H9 (cell line): ENCODE data around the gene FAM20A. TPM values are rescaled to one million over a fixed set of nuclear protein-coding genes. Genes with fewer than 3 reads are reported as not detected.

Experiments used
- DNase-seq: peaks from one replicate; pipeline ENCODE4 v3.0.0-alpha.2; 2017
- H2AFZ ChIP-seq: one replicate; pipeline ENCODE4 v1.6.1; 2013; ENCODE audit warnings: mild to moderate bottlenecking, low read length, control low read depth, moderate library complexity
- H2AK5ac ChIP-seq: 2 replicates; pipeline ENCODE4 v1.6.1; 2013; ENCODE audit warnings: low read length, control low read depth, mixed read lengths; ENCODE audit not compliant: insufficient read length
- H2BK120ac ChIP-seq: one replicate; pipeline ENCODE4 v1.6.1; 2013; ENCODE audit warnings: low read depth, mild to moderate bottlenecking, low read length, control low read depth, inconsistent platforms; ENCODE audit not compliant: poor library complexity, severe bottlenecking
- H2BK12ac ChIP-seq: 2 replicates; pipeline ENCODE4 v1.6.1; 2013; ENCODE audit warnings: low read length, control low read depth, mixed read lengths, low read depth; ENCODE audit not compliant: insufficient read length
- H2BK15ac ChIP-seq: 2 replicates; pipeline ENCODE4 v1.6.1; 2013; ENCODE audit warnings: low read depth, low read length, control low read depth
- H2BK20ac ChIP-seq: one replicate; pipeline ENCODE4 v1.6.1; 2013; ENCODE audit warnings: low read depth, mild to moderate bottlenecking, low read length, control low read depth, inconsistent platforms; ENCODE audit not compliant: poor library complexity, severe bottlenecking
- H2BK5ac ChIP-seq: 2 replicates; pipeline ENCODE4 v1.6.1; 2013; ENCODE audit warnings: low read length, control low read depth, mixed read lengths; ENCODE audit not compliant: insufficient read length
- H3K14ac ChIP-seq: 2 replicates; pipeline ENCODE4 v1.6.1; 2013; ENCODE audit warnings: low read length, control low read depth; ENCODE audit not compliant: insufficient read depth
- H3K18ac ChIP-seq: 2 replicates; pipeline ENCODE4 v1.6.1; 2013; ENCODE audit warnings: low read depth, mild to moderate bottlenecking, mixed read lengths, low read length, control low read depth; ENCODE audit not compliant: insufficient read length
- H3K23ac ChIP-seq: 2 replicates; pipeline ENCODE4 v1.6.1; 2013; ENCODE audit warnings: low read length, control low read depth, mixed read lengths, low read depth; ENCODE audit not compliant: insufficient read length
- H3K23me2 ChIP-seq: 2 replicates; pipeline ENCODE4 v1.6.1; 2013; ENCODE audit warnings: low read depth, mild to moderate bottlenecking, mixed read lengths, low read length, control low read depth; ENCODE audit not compliant: insufficient read length, poor library complexity, severe bottlenecking
- H3K27ac ChIP-seq: 2 replicates; pipeline ENCODE4 v1.5.1; 2013; ENCODE audit warnings: low read length, control low read depth, mixed read lengths, low read depth; ENCODE audit not compliant: insufficient read length
- H3K27me3 ChIP-seq: 2 replicates; pipeline ENCODE4 v1.6.1; 2013; ENCODE audit warnings: low read length, control low read depth, inconsistent platforms; ENCODE audit not compliant: insufficient read depth
- H3K4ac ChIP-seq: 2 replicates; pipeline ENCODE4 v1.6.1; 2013; ENCODE audit warnings: low read depth, mild to moderate bottlenecking, control low read depth, inconsistent platforms, low read length, moderate library complexity
- H3K4me1 ChIP-seq: 2 replicates; pipeline ENCODE4 v1.6.1; 2013; ENCODE audit warnings: low read length, control low read depth, inconsistent platforms; ENCODE audit not compliant: insufficient read depth
- H3K4me2 ChIP-seq: 2 replicates; pipeline ENCODE4 v1.6.1; 2013; ENCODE audit warnings: low read length, control low read depth, mixed read lengths; ENCODE audit not compliant: insufficient read length, insufficient read depth
- H3K56ac ChIP-seq: 2 replicates; pipeline ENCODE4 v1.6.1; 2013; ENCODE audit warnings: low read depth, mild to moderate bottlenecking, mixed read lengths, low read length, control low read depth; ENCODE audit not compliant: insufficient read length
- H3K79me1 ChIP-seq: 2 replicates; pipeline ENCODE4 v1.6.1; 2013; ENCODE audit warnings: low read depth, mild to moderate bottlenecking, moderate library complexity, low read length, control low read depth, inconsistent platforms; ENCODE audit not compliant: insufficient read depth, poor library complexity, severe bottlenecking
- H3K79me2 ChIP-seq: 2 replicates; pipeline ENCODE4 v1.6.1; 2013; ENCODE audit warnings: low read length, control low read depth, inconsistent platforms; ENCODE audit not compliant: insufficient read depth
- H3K9ac ChIP-seq: 2 replicates; pipeline ENCODE4 v1.6.1; 2013; ENCODE audit warnings: low read length, control low read depth, mixed read lengths; ENCODE audit not compliant: insufficient read length; ENCODE audit errors: extremely low read depth
- H3K9me3 ChIP-seq: one replicate; pipeline ENCODE4 v1.6.1; 2013; ENCODE audit warnings: low read depth, low read length, inconsistent platforms; ENCODE audit not compliant: control insufficient read depth
- H3T11ph ChIP-seq: one replicate; pipeline ENCODE4 v1.6.1; 2013; ENCODE audit warnings: mild to moderate bottlenecking, low read length, control low read depth, inconsistent platforms
- H4K20me1 ChIP-seq: one replicate; pipeline ENCODE4 v1.6.1; 2013; ENCODE audit not compliant: control insufficient read depth, insufficient read length, insufficient read depth
- H4K5ac ChIP-seq: 2 replicates; pipeline ENCODE4 v1.6.1; 2013; ENCODE audit warnings: low read depth, mild to moderate bottlenecking, mixed read lengths, low read length, control low read depth; ENCODE audit not compliant: insufficient read length
- H4K8ac ChIP-seq: replicated peaks from 2 replicates; pipeline ENCODE4 v1.6.1; 2013; ENCODE audit warnings: low read length, control low read depth, mixed read lengths, low read depth; ENCODE audit not compliant: insufficient read length
- H4K91ac ChIP-seq: 2 replicates; pipeline ENCODE4 v1.6.1; 2013; ENCODE audit warnings: low read depth, mild to moderate bottlenecking, moderate library complexity, mixed read lengths, low read length, control low read depth; ENCODE audit not compliant: insufficient read length
- H3K27ac Mint-ChIP-seq, 3 experiments: 2 replicates in 2 of 3; 3 replicates in 1 of 3; pipeline ENCODE4 v1.8.0; 2020 to 2021; ENCODE audit warnings: mixed read lengths in 3 of 3, mild to moderate bottlenecking in 1 of 3, moderate library complexity in 1 of 3
- H3K27me3 Mint-ChIP-seq: 2 replicates; pipeline ENCODE4 v1.8.0; 2021; ENCODE audit warnings: low read depth, mild to moderate bottlenecking, moderate library complexity, mixed read lengths
- H3K36me3 Mint-ChIP-seq, 3 experiments: 2 replicates in 2 of 3; 3 replicates in 1 of 3; pipeline ENCODE4 v1.8.0; 2020 to 2021; ENCODE audit warnings: low read depth in 3 of 3, mixed read lengths in 3 of 3; ENCODE audit not compliant: insufficient read depth in 1 of 3
- H3K4me1 Mint-ChIP-seq, 2 experiments: 2 replicates each; pipeline ENCODE4 v1.8.0; 2020; ENCODE audit warnings: mixed read lengths in 2 of 2
- H3K4me3 Mint-ChIP-seq, 2 experiments: 2 replicates in 1 of 2; 3 replicates in 1 of 2; pipeline ENCODE4 v1.8.0; 2020 to 2021; ENCODE audit warnings: mild to moderate bottlenecking in 2 of 2, mixed read lengths in 2 of 2, moderate library complexity in 1 of 2
- H3K9me3 Mint-ChIP-seq, 2 experiments: 2 replicates in 1 of 2; 3 replicates in 1 of 2; pipeline ENCODE4 v1.8.0; 2020; ENCODE audit warnings: mild to moderate bottlenecking in 2 of 2, mixed read lengths in 2 of 2, moderate library complexity in 1 of 2
- CTCF ChIP-seq: fragments of 200-600 bp; sonication (generic); conservative IDR thresholded peaks from 3 replicates; pipeline ENCODE4 v1.8.0; 2021; ENCODE audit warnings: antibody characterized with exemption, mild to moderate bottlenecking
- WGBS: extraction: QIAGEN DNeasy Blood & Tissue Kit; methylation state at CpG from one replicate; pipeline ENCODE4 v1.1.7; 2013; ENCODE audit warnings: missing lambda C conversion rate, low lambda C conversion rate, mixed read lengths; ENCODE audit not compliant: insufficient read length; ENCODE audit errors: extremely low coverage; 5-methylcytosine and 5-hydroxymethylcytosine counted together
- total RNA-seq: library from RNA; stranded (reverse); gene quantifications from 2 replicates; pipeline ENCODE4 v1.2.1, GENCODE V29; 2021

FAM20A gene
- total RNA-seq, 1 experiment from 2014 or later = 34.4 TPM

DNA sequence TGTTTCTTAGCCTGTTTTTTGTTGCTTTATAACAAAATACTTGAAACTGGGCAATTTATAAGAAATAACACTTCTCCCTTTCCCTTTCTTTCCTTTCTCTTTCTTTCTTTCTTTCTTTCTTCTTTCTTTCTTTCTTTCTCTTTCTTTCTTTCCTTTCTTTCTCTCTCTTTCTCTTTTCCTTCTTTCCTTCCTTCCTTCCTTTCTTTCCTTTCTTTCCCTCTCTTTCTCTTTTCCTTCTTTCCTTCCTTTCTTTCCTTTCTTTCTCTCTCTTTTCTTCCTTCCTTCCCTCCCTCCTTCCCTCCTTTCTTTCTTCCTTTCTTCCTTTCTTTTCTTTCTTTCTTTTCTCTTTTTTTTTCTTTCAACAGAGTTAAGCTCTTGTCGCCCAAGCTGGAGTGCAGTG lies 27.8 kb downstream of the FAM20A start:
- no peak overlapping the region for H3K14ac ChIP-seq
- H3K79me2 ChIP-seq = no peaks in the 10 kb centered on the region
- H2AFZ ChIP-seq = no peak overlapping the region
- Mint-ChIP-seq H3K4me1 (peaks cover 3 to 6% of the 10 kb centered on the region in 2 experiments; a peak in 2 of 4 replicates), H3K36me3 (peaks cover 0 to 3% (median 0%) of the 10 kb centered on the region in 3 experiments; a peak in 2 of 7 replicates), H3K27ac (no peak overlapping the region), H3K4me3 (no peak overlapping the region), H3K9me3 (no peaks in the 10 kb centered on the region; a peak in 1 of 5 replicates), H3K27me3 (peaks cover 2% of the 10 kb centered on the region; the same call in 1 of the 2 replicates)
- H3T11ph ChIP-seq = no peak overlapping the region
- H4K8ac ChIP-seq = no peak overlapping the region
- H3K27ac ChIP-seq = no peak overlapping the region
- no peaks in the 10 kb centered on the region for H3K4me1 ChIP-seq
- H3K56ac ChIP-seq = no peak overlapping the region
- no peak overlapping the region for H2BK15ac ChIP-seq
- no peaks in the 10 kb centered on the region for H3K27me3 ChIP-seq
- no peaks in the 10 kb centered on the region for H3K79me1 ChIP-seq
- H4K5ac ChIP-seq = no peak overlapping the region
- H4K91ac ChIP-seq = no peak overlapping the region
- no peak for DNase-seq
- H2BK12ac ChIP-seq = no peak overlapping the region
- H2BK5ac ChIP-seq = no peak overlapping the region
- H3K23ac ChIP-seq = no peak overlapping the region
- no peak overlapping the region for H2BK20ac ChIP-seq
- no peak overlapping the region for H3K18ac ChIP-seq
- H3K9ac ChIP-seq = no peak overlapping the region
- no peaks in the 10 kb centered on the region for H3K23me2 ChIP-seq
- no peak overlapping the region for H3K4me2 ChIP-seq
- no peaks in the 10 kb centered on the region for H3K9me3 ChIP-seq
- H2BK120ac ChIP-seq = no peak overlapping the region
- H4K20me1 ChIP-seq = no peaks in the 10 kb centered on the region
- no CpG with 5 or more reads among the region's 1 CpG for WGBS
- H3K4ac ChIP-seq = no peak overlapping the region
- no peak overlapping the region for H2AK5ac ChIP-seq
- no peak for TF ChIP-seq CTCF
